Heart left ventricle (tissue), 16 donors: ENCODE data around the gene CD83. TPM values are rescaled to one million over a fixed set of nuclear protein-coding genes. Genes with fewer than 3 reads are reported as not detected.

Experiments used
- ATAC-seq, 4 donors: fragments of 200-7000 bp; cut with Tn5 transposase; one replicate each; pipeline ENCODE4 v1.9.1; 2020 to 2022; ENCODE audit warnings: moderate library complexity in 4 of 4, mild to moderate bottlenecking in 3 of 4, moderate number of reproducible peaks in 1 of 4
- DNase-seq, 5 donors: peaks; one replicate each; pipeline ENCODE4 v3.0.0-alpha.2; 2020
- H3K27ac ChIP-seq, 12 donors: fragments of 200-600 bp; sonication (generic) in 4 of 12; one replicate each; pipeline versions ENCODE4 v1.5.0 to v1.8.0; 2016 to 2022; ENCODE audit warnings: mild to moderate bottlenecking in 2 of 12
- H3K27me3 ChIP-seq, 9 donors: fragments of 200-600 bp; sonication (generic) in 2 of 9; one replicate each; pipeline versions ENCODE4 v1.5.1 to v1.8.0; 2016 to 2022; ENCODE audit warnings: mild to moderate bottlenecking in 3 of 9
- H3K36me3 ChIP-seq, 9 donors: fragments of 200-600 bp; sonication (generic) in 2 of 9; one replicate each; pipeline versions ENCODE4 v1.5.0 to v1.8.0; 2018 to 2022; ENCODE audit warnings: mild to moderate bottlenecking in 2 of 9
- H3K4me1 ChIP-seq, 12 donors: fragments of 200-600 bp; sonication (generic) in 4 of 12; one replicate each; pipeline versions ENCODE4 v1.5.0 to v1.8.0; 2016 to 2022; ENCODE audit warnings: mild to moderate bottlenecking in 3 of 12
- H3K4me3 ChIP-seq, 12 donors: fragments of 200-600 bp; sonication (generic) in 4 of 12; one replicate each; pipeline versions ENCODE4 v1.5.0 to v1.8.0; 2017 to 2022; ENCODE audit warnings: mild to moderate bottlenecking in 9 of 12, moderate library complexity in 4 of 12
- H3K9me3 ChIP-seq, 12 donors: fragments of 200-600 bp; sonication (generic) in 4 of 12; one replicate each; pipeline versions ENCODE4 v1.5.0 to v1.8.0; 2016 to 2022; ENCODE audit warnings: mild to moderate bottlenecking in 1 of 12
- POLR2A ChIP-seq, 2 donors: fragments of 450-650 bp; IDR thresholded peaks; one replicate each; pipeline ENCODE4 v1.6.1; 2017; ENCODE audit warnings: antibody characterized with exemption in 2 of 2, mild to moderate bottlenecking in 2 of 2, moderate library complexity in 2 of 2
- WGBS, 4 donors: extraction: QIAGEN DNeasy Blood & Tissue Kit in 2 of 4; methylation state at CpG; one replicate each; pipeline versions ENCODE4 v1.1.5 to v1.1.7; 2013 to 2018; 5-methylcytosine and 5-hydroxymethylcytosine counted together
- intact Hi-C, 10 donors: fragments of 100-400 bp; cut with DNase I; formaldehyde crosslinking; loops; one replicate each; pipeline versions ENCODE4 v1.11.1 to v1.14.2; 2022
- polyA plus RNA-seq, 2 donors: library from polyadenylated mRNA; stranded (reverse); fragments of 200-250 nt; gene quantifications; one replicate each; pipeline ENCODE4 v1.2.3, GENCODE V29; 2013
- total RNA-seq, 9 donors: library from RNA; depleted of rRNA in 2 of 9; stranded (reverse); fragments of >200 nt in 2 of 9; fragmentation: NEBNext Ultra II Directional in 3 of 9; extraction: Animal tissue kit (Norgen Biotek cat#: 25700) in 3 of 9; gene quantifications; one replicate each; pipeline versions ENCODE4 v1.1.0 to v1.2.4, GENCODE V29; 2016 to 2023
- TF ChIP-seq, protein P1 (sequence below), 12 donors: fragments of 200-600 bp; sonication (generic) in 4 of 12; IDR thresholded peaks; one replicate each; pipeline versions ENCODE4 v1.5.0 to v1.8.0; 2018 to 2022; ENCODE audit warnings: antibody characterized with exemption in 12 of 12, mild to moderate bottlenecking in 5 of 12
- donor health status: ischemic (EF 13 %, LVEDD 7.1; RV severe dilation, severe dysfunction).
- donor health status: healthy with polysubstance abuse.
- donor health status: DM: no; HTN: yes; CAD: no.
- donor health status: DM: no; HTN: no; CAD: no.
- donor health status: ischemic (EF 25% LVEDD 6.9; RV normal size, moderate dysfunction).
- donor health status: ischemic (EF 25% LVEDD 5.7; RV mildly dilated, moderate dysfunction).
- donor health status: healthy.
- donor health status: DM: yes; HTN: yes; CAD: no.
- donor health status: ischemic (EF 35%, LVEDD 5.7; RV mildly dilated, moderate dysfunction).
- donor health status: nonischemic (EF 11% LVEDD 7.7; RV severe dilation, severe dysfunction).
- donor health status: DM: yes; HTN: yes; CAD: no.
- donor health status: PGD.
- donor health status: ischemic (EF 29% LVEDD 5.4; RV normal size, mild dysfunction).
- donor health status: nonischemic (EF 23%, LVEDD 6.1; RV moderate dilation, normal function).

Gene CD83
- total and polyA plus RNA-seq, 11 donors: 0.38 to 10.3 (median 1.9) TPM

DNA sequence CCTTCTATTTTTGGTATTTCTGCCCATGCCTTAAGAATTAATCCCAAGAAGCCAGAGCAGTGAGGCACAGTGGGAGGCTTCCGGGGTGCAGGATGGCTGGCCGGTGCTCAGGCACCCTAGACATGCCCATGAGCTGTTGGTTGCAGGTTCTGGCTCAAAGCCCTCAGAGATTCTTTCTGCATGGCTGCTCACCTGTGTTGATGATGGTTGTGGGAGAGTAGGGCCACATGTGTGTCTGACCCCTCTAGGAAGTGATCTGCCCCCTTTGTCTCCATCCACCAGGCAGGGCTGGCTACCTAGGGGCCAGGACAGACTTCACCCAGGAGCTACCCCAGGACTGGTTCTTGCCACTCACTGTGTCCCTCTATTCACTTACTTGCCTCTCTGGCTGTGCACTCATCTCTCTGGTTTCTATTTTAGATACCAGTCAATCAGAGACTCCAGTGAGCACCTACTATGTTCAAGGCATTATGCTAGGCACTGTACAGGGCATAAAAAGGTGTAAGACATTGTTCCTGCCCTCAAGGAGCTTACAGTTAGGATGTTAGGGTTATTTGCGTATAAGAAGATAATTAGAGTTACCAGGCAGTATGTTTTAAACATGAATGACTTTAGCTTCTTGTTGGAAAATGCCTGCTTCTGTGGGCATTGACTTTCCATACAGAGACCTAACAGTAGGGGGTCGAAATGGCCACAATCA, 16.8 kb downstream of the CD83 start:
- intact Hi-C loops: loop anchor here in 3 of 10 donors (5.0 kb wide), 1 partner anchor 1488 kb away; no protein-coding TSS in a partner anchor
- Histone ChIP-seq H3K4me1 (peaks cover 0 to 7% (median 1%) of the 10 kb centered on the region in 12 donors), H3K27me3 (no peaks in the 10 kb centered on the region), H3K4me3 (no peak overlapping the region), H3K27ac (no peak overlapping the region), H3K36me3 (peaks cover 0 to 34% (median 10%) of the 10 kb centered on the region in 9 donors), H3K9me3 (no peaks in the 10 kb centered on the region)
- no peak for TF ChIP-seq POLR2A (IDR thresholded peaks at IDR 0.05)
- TF ChIP-seq, protein P1, sequence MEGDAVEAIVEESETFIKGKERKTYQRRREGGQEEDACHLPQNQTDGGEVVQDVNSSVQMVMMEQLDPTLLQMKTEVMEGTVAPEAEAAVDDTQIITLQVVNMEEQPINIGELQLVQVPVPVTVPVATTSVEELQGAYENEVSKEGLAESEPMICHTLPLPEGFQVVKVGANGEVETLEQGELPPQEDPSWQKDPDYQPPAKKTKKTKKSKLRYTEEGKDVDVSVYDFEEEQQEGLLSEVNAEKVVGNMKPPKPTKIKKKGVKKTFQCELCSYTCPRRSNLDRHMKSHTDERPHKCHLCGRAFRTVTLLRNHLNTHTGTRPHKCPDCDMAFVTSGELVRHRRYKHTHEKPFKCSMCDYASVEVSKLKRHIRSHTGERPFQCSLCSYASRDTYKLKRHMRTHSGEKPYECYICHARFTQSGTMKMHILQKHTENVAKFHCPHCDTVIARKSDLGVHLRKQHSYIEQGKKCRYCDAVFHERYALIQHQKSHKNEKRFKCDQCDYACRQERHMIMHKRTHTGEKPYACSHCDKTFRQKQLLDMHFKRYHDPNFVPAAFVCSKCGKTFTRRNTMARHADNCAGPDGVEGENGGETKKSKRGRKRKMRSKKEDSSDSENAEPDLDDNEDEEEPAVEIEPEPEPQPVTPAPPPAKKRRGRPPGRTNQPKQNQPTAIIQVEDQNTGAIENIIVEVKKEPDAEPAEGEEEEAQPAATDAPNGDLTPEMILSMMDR (IDR thresholded peaks at IDR 0.05): no peak
- 96 to 98% (median 96%) methylated on average over 4 of the region's 4 CpGs for WGBS, 4 donors
- no peak for DNase-seq
- no peak for ATAC-seq

DNA sequence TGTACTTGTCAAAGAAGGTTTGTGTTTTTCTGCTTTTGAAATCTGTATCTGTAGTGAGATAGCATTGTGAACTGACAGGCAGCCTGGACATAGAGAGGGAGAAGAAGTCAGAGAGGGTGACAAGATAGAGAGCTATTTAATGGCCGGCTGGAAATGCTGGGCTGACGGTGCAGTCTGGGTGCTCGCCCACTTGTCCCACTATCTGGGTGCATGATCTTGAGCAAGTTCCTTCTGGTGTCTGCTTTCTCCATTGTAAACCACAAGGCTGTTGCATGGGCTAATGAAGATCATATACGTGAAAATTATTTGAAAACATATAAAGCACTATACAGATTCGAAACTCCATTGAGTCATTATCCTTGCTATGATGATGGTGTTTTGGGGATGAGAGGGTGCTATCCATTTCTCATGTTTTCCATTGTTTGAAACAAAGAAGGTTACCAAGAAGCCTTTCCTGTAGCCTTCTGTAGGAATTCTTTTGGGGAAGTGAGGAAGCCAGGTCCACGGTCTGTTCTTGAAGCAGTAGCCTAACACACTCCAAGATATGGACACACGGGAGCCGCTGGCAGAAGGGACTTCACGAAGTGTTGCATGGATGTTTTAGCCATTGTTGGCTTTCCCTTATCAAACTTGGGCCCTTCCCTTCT, 18.4 kb downstream of the CD83 start:
- Histone ChIP-seq H3K9me3 (no peaks in the 10 kb centered on the region), H3K4me1 (no peaks in the 10 kb centered on the region), H3K4me3 (no peak overlapping the region), H3K36me3 (peaks cover 0 to 34% (median 10%) of the 10 kb centered on the region in 9 donors), H3K27ac (no peak overlapping the region), H3K27me3 (no peaks in the 10 kb centered on the region)
- DNase-seq: no peak
- WGBS, 4 donors: 89 to 91% (median 90%) methylated on average over 9 of the region's 9 CpGs
- intact Hi-C loops: no loop called here
- no peak for ATAC-seq
- TF ChIP-seq, protein P1 (IDR thresholded peaks at IDR 0.05): no peak
- no peak for TF ChIP-seq POLR2A (IDR thresholded peaks at IDR 0.05)

DNA sequence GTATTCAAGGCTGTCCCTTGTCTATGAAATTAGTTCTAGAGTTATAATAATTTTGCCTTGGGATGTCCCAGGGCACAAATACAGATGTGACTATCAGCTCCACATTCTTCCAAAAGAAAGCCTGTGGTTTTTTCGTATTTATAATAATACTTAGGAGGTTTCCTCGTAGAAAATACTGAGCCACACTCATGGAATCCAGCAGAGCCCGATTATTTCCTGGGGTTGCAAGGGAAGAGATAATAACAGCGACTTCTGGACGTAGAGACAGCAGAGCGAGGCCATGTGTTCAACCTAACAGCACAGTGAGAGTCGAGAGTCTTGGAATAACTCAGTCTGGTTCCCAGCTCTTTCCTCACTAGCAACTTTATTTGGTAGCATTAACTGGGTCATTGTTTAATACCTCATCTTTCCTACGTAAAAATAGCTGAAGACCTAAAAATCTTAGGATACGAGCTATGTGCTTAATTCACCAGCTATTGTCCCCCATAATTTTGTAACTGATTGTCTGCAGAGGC, 21.2 kb downstream of the CD83 start:
- no peaks in the 10 kb centered on the region for H3K9me3 ChIP-seq
- no peak for TF ChIP-seq POLR2A (IDR thresholded peaks at IDR 0.05)
- TF ChIP-seq, protein P1 (IDR thresholded peaks at IDR 0.05): no peak
- intact Hi-C loops: no loop called here
- H3K4me3 ChIP-seq: no peak overlapping the region
- no peaks in the 10 kb centered on the region for H3K27me3 ChIP-seq
- 84 to 90% (median 85%) methylated on average over 9 of the region's 9 CpGs for WGBS, 4 donors
- no peak overlapping the region for H3K27ac ChIP-seq
- DNase-seq (no peak), ATAC-seq (no peak)
- peaks cover 0 to 9% (median 0%) of the 10 kb centered on the region in 12 donors for H3K4me1 ChIP-seq
- peaks cover 0 to 20% (median 10%) of the 10 kb centered on the region in 9 donors for H3K36me3 ChIP-seq
